K562 treated with DMSO at 1 percent for 48 hours (cell line): Measurements from ENCODE around the gene ZNF474. TPM values are rescaled to one million over a fixed set of nuclear protein-coding genes. Genes with fewer than 3 reads are reported as not detected.

Source experiments
- total RNA-seq: library from RNA; unstranded; fragments of 300-600 nt; gene quantifications from 2 replicates; pipeline ENCODE4 v1.2.3, GENCODE V29; 2022; ENCODE audit warnings: low replicate concordance; ENCODE audit errors: extremely low read depth

ZNF474 gene
- not detected in 2 replicates for total RNA-seq

GRCh38 chr5:122129306-122129705, at the start of gene ZNF474:
Gene ZNF474 (plus strand): TSS chr5:122129546. CDS start chr5:122151991, 22,445 bp downstream.

Other genes starting within 250 kb of the ZNF474 start
- not detected in 2 replicates for gene SRFBP1, start 167.6 kb upstream of the ZNF474 start, total RNA-seq
- gene LOX, start 51.3 kb upstream of the ZNF474 start, total RNA-seq = not detected in 2 replicates
- gene SNCAIP, start 182.7 kb downstream of the ZNF474 start, total RNA-seq = not detected in 2 replicates